ENCODE results near the gene VPS9D1. TPM values are rescaled to one million over a fixed set of nuclear protein-coding genes. Genes with fewer than 3 reads are reported as not detected.

The VPS9D1 gene
- total and polyA plus RNA-seq, 11 donors = 7.3 to 20.2 (median 11.0) TPM

GRCh38 chr16:89712274-89712781, 8.4 kb downstream of the VPS9D1 start:
- no peak for DNase-seq
- WGBS, 4 donors = 26 to 39% (median 33%) methylated on average over 15 to 22 of the region's 22 CpGs
- no peak for ATAC-seq
- Histone ChIP-seq H3K4me1 (peaks cover 0 to 13% (median 0%) of the 10 kb centered on the region in 12 donors), H3K27ac (no peak overlapping the region), H3K27me3 (peaks cover 0 to 4% (median 0%) of the 10 kb centered on the region in 9 donors), H3K36me3 (peaks cover 0 to 8% (median 0%) of the 10 kb centered on the region in 9 donors), H3K9me3 (no peaks in the 10 kb centered on the region), H3K4me3 (peak overlapping the region in 4 of 12 donors; percentile 8 to 56 (median 25))
- intact Hi-C loops (cut with DNase I) = no loop called here
- TF ChIP-seq POLR2A (IDR thresholded peaks at IDR 0.05) (no peak), CTCF (IDR thresholded peaks at IDR 0.05) (no peak)

GRCh38 chr16:89711601-89712273, 9.0 kb downstream of the VPS9D1 start:
- peak in 2 of 5 donors; percentile 38 to 40 for DNase-seq
- TF ChIP-seq POLR2A (IDR thresholded peaks at IDR 0.05) = no peak
- no peak for TF ChIP-seq CTCF (IDR thresholded peaks at IDR 0.05)
- 13 to 18% (median 13%) methylated on average over 17 to 48 of the region's 48 CpGs for WGBS, 4 donors
- no peaks in the 10 kb centered on the region for H3K9me3 ChIP-seq
- peak overlapping the region in 6 of 12 donors; percentile 8 to 56 (median 23) for H3K4me3 ChIP-seq
- peaks cover 0 to 13% (median 0%) of the 10 kb centered on the region in 12 donors for H3K4me1 ChIP-seq
- peak in 3 of 4 donors; percentile 34 to 62 (median 40) for ATAC-seq
- H3K27me3 ChIP-seq = peaks cover 0 to 4% (median 0%) of the 10 kb centered on the region in 9 donors
- peaks cover 0 to 8% (median 0%) of the 10 kb centered on the region in 9 donors for H3K36me3 ChIP-seq
- no peak overlapping the region for H3K27ac ChIP-seq
- intact Hi-C loops (cut with DNase I) = no loop called here

GRCh38 chr16:89710709-89711564, 9.8 kb downstream of the VPS9D1 start:
- Histone ChIP-seq H3K9me3 (no peaks in the 10 kb centered on the region), H3K4me1 (peaks cover 0 to 17% (median 3%) of the 10 kb centered on the region in 12 donors), H3K4me3 (no peak overlapping the region), H3K27me3 (peaks cover 0 to 4% (median 0%) of the 10 kb centered on the region in 9 donors), H3K36me3 (peaks cover 0 to 8% (median 0%) of the 10 kb centered on the region in 9 donors), H3K27ac (no peak overlapping the region)
- no peak for TF ChIP-seq POLR2A (IDR thresholded peaks at IDR 0.05)
- no peak for TF ChIP-seq CTCF (IDR thresholded peaks at IDR 0.05)
- no peak for DNase-seq
- WGBS, 4 donors = 81 to 86% (median 82%) methylated on average over 32 to 63 of the region's 63 CpGs
- intact Hi-C loops (cut with DNase I) = no loop called here
- no peak for ATAC-seq
